Hematopoietic multipotent progenitor cell treated with erythropoietin and hydrocortisone succinate and interleukin-3 and kit ligand, for 15 days (in vitro differentiated cells): ENCODE results near the gene GAD1.

ENCODE experiments used
- DNase-seq: peaks from one replicate; pipeline ENCODE4 v3.0.0-alpha.2; 2015; ENCODE audit warnings: low spot score

The GAD1 gene

DNA sequence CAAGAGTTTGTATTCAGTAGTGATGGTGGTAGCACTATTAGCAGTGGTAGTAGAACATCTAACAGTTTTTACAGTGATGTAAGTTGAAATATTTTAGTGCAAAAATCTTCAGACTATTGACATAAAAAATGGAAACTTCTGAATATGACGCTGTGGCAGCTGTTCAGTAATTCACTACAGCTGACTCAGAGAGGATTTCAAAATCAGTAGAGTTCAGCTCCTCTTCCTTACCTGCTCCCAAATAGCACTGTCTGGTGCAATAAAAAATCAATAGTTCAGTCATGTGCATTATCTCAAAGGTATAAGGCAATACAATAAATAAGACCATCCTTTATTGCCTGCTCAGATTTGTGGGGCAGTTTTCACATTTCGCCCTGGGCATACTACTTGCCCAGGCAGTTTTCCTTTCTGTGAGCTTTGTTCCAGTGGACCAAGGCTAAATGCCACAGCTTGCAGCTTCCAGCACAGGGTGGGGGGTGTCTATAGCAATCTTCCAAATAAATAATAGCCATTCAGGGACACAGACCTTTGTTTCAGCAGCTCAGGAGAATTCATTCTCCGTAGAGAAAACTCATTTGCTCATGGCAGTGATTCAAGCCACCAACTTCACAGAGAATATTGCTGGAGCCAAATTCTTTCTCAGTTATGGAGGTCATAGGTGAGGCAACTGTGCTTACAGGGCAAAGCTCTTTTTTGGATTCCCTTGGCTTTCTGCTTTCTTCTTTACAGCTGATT, 78.5 kb downstream of the GAD1 start:
- no peak for DNase-seq

DNA sequence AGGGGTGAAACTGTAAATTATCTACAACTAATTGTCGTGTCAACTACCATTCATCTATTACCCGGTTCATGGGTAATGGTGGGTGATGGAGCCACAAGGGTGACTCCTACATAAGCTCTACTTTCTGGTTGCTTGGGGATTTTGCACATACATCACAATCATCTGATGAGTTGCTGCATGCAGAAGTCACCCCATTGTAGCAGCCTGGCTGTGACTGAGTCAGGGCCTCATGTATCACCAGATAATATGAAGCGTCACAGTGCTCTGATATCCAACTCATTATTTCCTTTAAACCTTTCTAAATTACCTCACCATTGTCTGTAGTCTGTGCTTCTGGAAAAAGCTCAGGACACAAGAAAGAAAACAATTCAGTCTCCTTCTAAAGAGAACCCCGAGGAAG, 79.9 kb downstream of the GAD1 start:
- no peak for DNase-seq

DNA sequence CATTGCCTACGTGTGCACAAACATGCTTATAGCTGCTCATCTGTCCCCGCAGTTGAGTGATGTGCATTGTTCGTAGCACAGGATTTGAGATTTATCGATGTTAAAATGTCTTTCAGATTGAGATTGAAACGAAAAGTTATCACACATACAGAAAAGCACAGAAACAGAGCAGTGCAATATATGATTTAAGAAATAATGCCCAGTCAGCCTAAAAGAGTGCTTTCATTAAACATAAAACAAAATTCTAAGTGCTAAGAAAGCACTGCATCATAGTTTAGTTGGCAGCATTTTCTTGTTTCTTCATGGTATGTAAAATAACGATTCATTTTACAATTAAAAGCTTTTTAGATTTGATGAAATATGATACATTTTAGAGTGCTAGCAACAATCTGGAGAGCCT, 80.4 kb downstream of the GAD1 start:
- no peak for DNase-seq

DNA sequence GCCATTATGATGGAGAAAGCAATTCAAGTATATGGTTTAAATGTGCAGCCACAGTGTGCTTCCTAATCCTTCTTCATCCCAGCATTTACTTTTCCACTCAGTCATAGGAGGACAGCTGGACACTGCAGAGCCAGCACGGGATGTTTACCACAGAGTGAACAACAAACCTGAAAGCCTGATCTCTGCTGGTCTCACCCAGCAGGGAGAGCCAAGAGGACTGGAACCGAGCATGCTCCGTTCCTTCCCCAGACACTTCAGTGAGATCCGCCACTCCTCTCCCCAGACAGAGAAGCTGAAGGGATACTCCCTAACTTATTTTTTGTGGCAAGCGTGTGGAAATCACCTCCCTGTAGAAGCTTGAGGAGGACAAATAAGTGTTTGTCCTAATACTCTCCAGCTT, 89.2 kb downstream of the GAD1 start:
- no peak for DNase-seq
